Sigmoid colon (tissue), 4 donors: ENCODE results near the gene SCRN1.

ENCODE experiments used
- EP300 ChIP-seq, 4 donors: sonication (generic); formaldehyde crosslinking; IDR thresholded peaks; one replicate each; pipeline ENCODE4 v1.6.1; 2017; ENCODE audit warnings: antibody characterized with exemption in 4 of 4
- POLR2A ChIP-seq, 2 donors: fragments of 450-650 bp; IDR thresholded peaks; one replicate each; pipeline ENCODE4 v1.6.1; 2016; ENCODE audit warnings: antibody characterized with exemption in 2 of 2, mild to moderate bottlenecking in 2 of 2, moderate library complexity in 2 of 2
- TF ChIP-seq, protein P1 (sequence below), 4 experiments: fragments of 450-650 bp in 3 of 4; fragments of 200-600 bp in 1 of 4; IDR thresholded peaks; one replicate each; pipeline ENCODE4 v1.5.1; 2016 to 2019; ENCODE audit warnings: antibody characterized with exemption in 4 of 4, mild to moderate bottlenecking in 3 of 4, moderate library complexity in 2 of 4

- TF ChIP-seq, protein P1, sequence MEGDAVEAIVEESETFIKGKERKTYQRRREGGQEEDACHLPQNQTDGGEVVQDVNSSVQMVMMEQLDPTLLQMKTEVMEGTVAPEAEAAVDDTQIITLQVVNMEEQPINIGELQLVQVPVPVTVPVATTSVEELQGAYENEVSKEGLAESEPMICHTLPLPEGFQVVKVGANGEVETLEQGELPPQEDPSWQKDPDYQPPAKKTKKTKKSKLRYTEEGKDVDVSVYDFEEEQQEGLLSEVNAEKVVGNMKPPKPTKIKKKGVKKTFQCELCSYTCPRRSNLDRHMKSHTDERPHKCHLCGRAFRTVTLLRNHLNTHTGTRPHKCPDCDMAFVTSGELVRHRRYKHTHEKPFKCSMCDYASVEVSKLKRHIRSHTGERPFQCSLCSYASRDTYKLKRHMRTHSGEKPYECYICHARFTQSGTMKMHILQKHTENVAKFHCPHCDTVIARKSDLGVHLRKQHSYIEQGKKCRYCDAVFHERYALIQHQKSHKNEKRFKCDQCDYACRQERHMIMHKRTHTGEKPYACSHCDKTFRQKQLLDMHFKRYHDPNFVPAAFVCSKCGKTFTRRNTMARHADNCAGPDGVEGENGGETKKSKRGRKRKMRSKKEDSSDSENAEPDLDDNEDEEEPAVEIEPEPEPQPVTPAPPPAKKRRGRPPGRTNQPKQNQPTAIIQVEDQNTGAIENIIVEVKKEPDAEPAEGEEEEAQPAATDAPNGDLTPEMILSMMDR (IDR thresholded peaks at IDR 0.05), result no peak
- TF ChIP-seq EP300 (IDR thresholded peaks at IDR 0.05) (no peak), POLR2A (IDR thresholded peaks at IDR 0.05) (no peak)
Observed at GRCh38 chr7:30019960-30020359, 30.4 kb upstream of the SCRN1 start.
